Measurements from ENCODE around the gene IL15.
"Not testable (repeated sequence)": the region's sequence is repeated elsewhere in the genome, so short reads cannot be mapped to it uniquely, and the experiment has no call there.

IL15 gene

GRCh38 chr4:141646969-141647368, 10.6 kb downstream of the IL15 start:
- DNase-seq (ENCODE audit: low read depth): no peak

GRCh38 chr4:141647966-141648365, 11.6 kb downstream of the IL15 start:
- DNase-seq (ENCODE audit: low read depth): no peak

DNA sequence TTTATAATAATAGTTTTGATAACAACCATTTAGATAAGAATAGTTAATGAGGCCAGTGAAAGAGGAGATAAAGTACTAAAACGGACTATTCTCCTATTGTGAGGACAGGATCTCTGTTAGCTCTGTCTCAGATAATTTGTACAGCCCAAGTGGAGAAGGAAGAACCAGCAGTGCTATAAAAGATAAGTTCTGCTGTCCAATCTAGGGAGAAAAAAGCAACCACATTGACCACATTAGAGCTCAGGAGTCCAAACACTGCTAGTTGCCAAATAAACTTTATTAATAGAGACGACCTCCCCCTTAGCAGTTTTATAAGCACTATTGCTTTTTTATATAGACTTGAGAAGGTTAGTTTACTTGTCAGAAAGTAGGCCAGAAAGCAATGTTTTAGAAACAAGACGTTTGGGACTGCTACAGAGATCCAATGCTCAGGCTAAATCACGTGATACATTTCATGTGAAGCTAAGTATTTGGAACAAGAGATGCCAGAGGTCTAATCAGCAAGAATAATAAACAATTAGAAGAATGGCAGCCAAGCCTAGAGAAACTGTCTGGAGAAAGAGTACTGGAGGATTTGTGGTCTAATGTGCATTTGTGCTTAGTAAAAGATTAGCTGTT, 15.9 kb downstream of the IL15 start:
- DNase-seq (ENCODE audit: low read depth): no peak

DNA sequence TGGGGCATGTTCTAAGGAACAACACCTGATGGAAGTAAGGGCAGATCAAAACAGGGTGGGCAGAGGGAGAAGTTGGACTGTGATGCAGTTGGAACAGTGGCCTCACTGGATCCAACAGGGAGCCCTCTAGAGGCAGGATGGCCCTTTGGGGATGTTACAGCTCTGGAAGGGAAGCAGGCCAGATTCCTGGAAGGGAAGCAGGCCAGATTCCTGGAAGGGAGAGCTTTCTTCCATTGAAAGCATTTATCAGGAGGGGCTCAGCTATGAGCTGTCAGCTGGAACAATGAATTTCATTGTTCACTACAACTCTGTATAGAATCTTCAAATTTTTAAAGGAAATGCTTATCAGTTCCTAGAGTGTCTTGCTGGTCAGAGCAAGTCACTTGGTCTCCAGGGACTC, 17.7 kb downstream of the IL15 start:
- no peak for DNase-seq (ENCODE audit: low read depth)

DNA sequence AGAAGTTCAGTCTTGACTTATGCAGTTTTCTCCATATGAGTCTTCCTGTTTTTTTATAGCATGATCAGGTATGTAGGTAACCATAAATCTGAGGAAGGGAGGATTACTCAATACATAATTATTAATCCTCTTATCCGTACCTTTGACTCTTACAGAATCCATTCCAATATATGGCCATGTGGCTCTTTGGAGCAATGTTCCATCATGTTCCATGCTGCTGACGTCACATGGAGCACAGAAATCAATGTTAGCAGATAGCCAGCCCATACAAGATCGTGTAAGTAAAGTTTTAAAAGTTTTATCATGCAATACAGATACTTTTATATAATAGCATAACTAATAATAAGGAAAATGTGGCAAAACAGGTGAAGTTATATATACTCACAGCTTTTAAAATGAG, 19.6 kb downstream of the IL15 start:
- DNase-seq (ENCODE audit: low read depth): no peak

DNA sequence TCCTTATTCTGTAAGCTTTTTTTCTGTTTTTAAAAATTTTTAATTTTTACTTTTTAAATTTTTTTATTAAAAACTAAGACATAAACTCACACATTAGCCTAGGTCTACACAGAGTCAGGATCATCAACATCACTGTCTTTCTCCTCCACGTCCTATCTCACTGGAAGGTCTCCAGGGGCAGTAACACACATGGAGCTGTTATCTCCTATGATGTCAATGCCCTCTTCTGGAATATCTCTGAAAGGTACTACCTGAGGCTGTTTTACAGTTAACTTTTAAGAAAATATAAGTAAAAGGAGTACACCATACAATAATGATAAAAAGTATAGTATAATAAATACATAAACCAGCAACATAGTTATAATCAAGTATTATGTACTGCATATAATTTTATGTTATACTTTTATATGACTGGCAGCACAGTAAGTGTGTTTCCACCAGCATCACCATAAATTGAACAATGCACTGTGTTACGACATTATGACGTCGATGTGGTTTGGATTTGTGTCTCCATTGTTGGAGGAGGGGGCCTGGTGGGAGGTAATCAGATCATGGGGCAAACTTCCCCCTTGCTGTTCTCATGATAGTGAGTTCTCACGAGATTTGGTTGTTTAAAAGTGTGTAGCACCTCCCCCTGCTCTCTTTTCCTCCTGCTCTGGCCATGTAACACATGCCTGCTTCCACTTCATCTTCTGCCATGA, 21.3 kb downstream of the IL15 start:
- DNase-seq (ENCODE audit: low read depth): no peak

DNA sequence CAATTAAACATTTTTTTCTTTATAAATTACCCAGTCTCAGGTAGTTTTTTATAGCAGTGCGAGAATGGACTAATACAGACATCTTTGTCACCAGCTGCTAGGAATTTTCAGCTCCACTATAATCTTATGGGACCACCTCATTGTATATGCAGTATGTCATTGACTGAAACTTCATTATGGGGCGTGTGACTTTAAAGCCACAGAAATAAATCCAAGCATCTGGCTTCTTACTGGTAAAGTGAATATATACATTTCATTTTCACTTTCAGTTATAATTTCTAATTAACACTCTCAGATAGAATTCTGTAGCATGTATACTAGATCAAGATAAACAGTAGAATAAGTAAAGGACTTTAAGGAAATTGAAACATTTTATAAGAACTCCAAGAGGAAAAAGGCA, 21.9 kb downstream of the IL15 start:
- DNase-seq (ENCODE audit: low read depth): no peak

- DNase-seq (ENCODE audit: low read depth): no peak
Measured at GRCh38 chr4:141659539-141659938, 23.2 kb downstream of the IL15 start.

- no peak for DNase-seq (ENCODE audit: low read depth)
Measured at GRCh38 chr4:141660880-141661279, 24.5 kb downstream of the IL15 start.

- DNase-seq (ENCODE audit: low read depth): no peak
Measured at GRCh38 chr4:141668200-141668910, 32.0 kb downstream of the IL15 start.

DNA sequence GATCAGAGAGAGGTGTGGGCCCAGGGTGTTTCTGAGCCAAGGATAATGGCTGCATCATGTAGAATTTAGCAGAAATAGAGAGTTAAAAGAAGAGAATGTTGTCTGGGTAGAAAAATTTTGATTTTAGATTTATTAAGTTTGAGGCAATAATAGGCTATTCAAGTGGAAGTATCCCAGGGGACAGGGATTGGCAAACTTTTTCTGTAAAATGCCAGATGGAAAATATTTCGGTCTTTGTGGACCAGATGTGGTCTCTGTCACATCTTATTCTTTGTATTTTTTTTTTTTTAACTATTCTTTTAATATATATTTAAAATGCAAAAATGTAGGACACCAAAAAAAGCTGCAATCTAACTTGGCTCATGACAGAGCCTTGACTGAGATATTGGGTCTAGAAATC, 33.1 kb downstream of the IL15 start:
- no peak for DNase-seq (ENCODE audit: low read depth)

GRCh38 chr4:141675384-141675783, 39.0 kb downstream of the IL15 start:
- no peak for DNase-seq (ENCODE audit: low read depth)

DNA sequence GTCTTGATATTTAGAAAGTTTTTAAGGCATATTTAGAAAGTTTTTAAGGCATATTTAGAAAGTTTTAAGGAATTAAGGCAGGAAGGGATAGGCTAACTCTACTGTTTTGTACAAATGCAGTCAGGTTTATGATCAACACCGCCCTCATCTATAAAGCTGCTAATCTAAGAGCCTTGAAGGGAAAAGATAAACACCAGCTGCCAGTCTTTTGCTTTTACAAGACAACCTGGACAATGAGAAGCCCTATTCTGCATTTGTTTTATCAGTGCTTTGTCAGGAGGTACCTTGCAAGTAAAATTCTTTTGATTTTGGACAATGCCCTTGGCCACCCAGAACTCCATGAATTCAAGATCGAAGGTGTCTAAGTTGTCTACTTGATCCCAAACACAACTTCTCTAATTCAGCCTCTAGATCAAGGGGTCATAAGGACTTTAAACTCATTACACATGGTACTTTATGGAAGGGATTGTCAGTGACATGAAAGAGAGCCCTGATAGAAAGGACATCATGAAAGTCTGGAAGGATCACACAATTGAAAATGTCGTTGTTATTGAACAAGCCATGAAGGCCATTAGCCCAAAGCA, 39.8 kb downstream of the IL15 start:
- DNase-seq (ENCODE audit: low read depth): no peak

DNA sequence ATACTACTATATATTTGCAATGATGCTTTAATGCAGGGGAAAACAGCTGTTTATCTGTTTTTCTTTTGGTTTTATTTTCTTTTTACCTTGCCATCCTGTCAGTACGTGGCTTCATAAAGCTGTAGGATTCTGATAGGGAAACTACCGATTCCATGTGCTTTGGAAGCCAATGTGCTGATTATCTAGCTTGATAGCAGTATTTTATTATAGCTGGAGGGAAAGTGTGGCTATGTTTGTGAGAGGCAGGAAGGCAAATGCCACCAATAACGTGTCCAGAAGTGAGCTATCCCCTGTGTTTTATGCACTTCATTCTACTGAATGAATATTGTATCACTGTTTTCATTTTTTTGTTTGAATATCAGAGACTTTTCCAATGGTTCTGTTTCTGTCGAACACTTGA, 43.7 kb downstream of the IL15 start:
- DNase-seq (ENCODE audit: low read depth): no peak

GRCh38 chr4:141684785-141685184, 48.4 kb downstream of the IL15 start:
- no peak for DNase-seq (ENCODE audit: low read depth)

DNA sequence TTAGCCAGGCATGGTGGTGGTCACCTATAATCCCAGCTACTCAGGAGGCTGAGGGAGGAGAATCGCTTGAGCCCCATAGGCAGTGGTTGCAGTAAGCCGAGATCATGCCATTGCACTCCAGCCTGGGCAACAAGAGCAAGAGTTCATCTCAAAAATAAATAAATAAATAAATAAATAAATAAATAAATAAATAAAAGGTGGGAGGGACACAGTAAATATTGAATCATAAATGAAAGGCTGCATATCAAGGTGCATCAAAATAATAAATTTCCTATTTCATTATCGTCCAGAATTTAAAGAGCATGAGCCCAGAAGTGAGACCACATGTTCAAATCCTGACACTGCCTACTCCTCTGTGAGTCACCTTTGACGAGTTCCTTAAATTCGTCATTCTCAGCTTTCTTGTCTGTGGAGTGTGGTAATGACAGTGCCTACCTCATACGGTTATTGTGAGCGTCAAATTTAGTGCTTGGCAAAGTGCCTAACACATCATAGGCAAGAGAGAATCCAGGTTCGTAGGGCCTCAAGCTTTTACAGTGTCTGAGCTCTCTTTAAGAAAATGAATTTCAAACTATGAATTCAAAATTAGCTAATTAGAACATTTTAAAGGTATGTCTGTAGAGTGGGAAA, 49.9 kb downstream of the IL15 start:
- no peak for DNase-seq (ENCODE audit: low read depth)

- no peak for DNase-seq (ENCODE audit: low read depth)
Measured at GRCh38 chr4:141686879-141687278, 50.5 kb downstream of the IL15 start.

DNA sequence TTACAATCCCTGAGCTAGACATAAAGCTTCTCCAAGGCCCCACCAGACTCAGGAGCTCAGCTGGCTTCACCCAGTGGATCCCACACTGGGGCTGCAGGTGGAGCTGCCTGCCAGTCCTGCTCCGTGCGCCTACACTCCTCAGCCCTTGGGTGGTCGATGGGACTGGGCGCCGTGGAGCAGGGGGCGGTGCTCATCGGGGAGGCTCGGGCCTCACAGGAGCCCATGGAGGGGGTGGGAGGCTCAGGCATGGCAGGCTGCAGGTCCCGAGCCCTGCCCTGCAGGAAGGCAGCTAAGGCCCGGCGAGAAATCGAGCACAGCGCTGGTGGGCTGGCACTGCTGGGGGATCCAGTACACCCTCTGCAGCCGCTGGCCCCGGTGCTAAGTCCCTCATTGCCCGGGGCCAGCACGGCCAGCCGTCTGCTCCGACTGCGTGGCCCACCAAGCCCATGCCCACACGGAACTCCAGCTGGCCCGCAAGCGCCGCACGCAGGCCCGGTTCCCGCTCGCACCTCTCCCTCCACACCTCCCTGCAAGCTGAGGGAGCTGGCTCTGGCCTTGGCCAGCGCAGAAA, 53.4 kb downstream of the IL15 start:
- DNase-seq (ENCODE audit: low read depth): not testable (repeated sequence)

- not testable (repeated sequence) for DNase-seq (ENCODE audit: low read depth)
Measured at GRCh38 chr4:141691247-141691646, 54.9 kb downstream of the IL15 start.

- no peak for DNase-seq (ENCODE audit: low read depth)
Measured at GRCh38 chr4:141692081-141692480, 55.7 kb downstream of the IL15 start.

DNA sequence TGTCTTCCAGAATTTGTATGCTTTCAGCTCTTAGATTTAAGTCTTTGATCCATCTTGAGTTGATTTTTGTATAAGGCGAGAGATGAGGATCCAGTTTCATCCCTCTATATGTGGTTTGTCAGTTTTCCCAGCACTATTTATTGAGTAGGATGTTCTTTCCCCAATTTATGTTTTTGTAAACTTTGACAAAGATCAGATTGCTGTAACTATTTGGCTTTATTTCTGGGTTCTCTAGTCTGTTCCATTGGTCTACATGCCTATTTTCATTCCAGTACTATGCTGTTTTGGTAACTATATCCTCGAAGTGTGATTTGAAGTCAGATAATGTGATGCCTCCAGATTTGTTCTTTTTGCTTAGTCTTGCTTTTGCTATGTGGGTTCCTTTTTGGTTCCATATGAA, 60.7 kb downstream of the IL15 start:
- no peak for DNase-seq (ENCODE audit: low read depth)

DNA sequence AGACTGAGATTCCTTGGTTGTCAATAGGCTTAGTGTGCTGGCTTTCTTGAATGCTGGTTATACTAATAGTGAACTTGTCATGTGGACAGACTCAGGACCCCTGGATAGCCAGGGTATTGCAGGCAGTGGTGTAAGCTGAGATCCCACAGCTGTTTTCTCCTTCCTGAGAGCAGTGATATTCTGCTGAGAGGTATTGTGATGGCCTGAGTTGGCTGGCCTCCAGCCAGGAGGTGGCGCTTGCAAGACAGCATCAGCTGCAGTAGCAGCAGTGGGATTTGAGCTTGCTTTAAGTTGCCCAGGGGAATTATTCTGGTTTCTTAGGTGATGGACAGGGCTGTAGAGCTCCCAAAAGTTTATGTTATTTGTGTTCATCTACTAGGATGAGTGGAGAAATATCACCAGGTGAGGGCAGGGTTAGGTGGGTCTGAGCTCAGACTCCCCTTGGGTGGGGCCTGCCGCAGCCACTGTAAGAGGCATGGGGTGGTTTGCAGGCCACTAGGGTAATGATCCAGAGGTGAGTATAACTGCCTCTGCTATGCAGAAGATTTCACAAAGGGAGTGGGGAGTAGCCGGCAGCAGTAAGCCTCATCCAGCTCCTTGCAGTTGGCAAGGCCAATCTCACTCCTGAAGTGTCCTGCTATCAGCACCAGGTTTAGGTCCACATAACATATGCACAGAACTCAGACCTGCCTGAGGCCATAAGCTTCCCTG, 66.2 kb downstream of the IL15 start:
- no peak for DNase-seq (ENCODE audit: low read depth)
